ENCODE results near the gene COLEC12.

COLEC12 gene

DNA sequence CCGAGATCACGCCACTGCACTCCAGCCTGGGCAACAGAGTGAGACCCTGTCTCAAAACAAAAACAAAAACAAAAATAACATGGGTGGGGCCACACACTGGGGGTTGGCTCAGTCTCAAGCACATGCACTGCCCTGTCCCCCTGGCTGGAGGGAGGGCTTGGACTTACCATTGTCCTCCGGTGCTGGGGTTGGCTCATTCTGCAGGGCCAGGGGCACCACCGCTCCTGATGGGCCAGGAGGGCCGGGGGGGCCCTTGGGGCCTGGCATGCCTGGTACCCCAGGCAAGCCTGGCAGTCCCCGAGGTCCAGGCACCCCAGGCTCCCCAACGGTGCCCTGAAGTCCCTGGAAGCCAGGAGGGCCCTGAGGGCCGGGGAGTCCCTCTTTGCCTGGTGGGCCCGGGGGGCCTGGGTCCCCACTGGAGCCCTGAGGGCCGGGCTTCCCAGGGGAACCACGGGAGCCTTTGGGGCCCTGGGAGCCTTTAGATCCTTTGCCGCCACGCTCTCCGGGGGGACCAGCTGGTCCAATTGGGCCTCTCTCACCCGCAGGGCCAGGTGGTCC, 165.8 kb downstream of the COLEC12 start:
- no peak for TF ChIP-seq CEBPB (IDR thresholded peaks at IDR 0.05)
- TF ChIP-seq RAD21 (IDR thresholded peaks at IDR 0.05; ENCODE audit: low read depth) = no peak
- TF ChIP-seq NFIC (IDR thresholded peaks at IDR 0.05) = no peak
- no peak for TF ChIP-seq YY1 (IDR thresholded peaks at IDR 0.05; ENCODE audit: low read depth)
- no peak for TF ChIP-seq FOXM1 (IDR thresholded peaks at IDR 0.05; ENCODE audit: borderline replicate concordance, low read depth)

GRCh38 chr18:332721-333510, 167.6 kb downstream of the COLEC12 start:
- TF ChIP-seq TEAD4 (IDR thresholded peaks at IDR 0.05) (no peak), NFIC (IDR thresholded peaks at IDR 0.05) (no peak), YY1 (IDR thresholded peaks at IDR 0.05; ENCODE audit: low read depth) (no peak), REST (IDR thresholded peaks at IDR 0.05; ENCODE audit: low read depth) (no peak), TCF12 (IDR thresholded peaks at IDR 0.05; ENCODE audit: low read depth) (no peak), FOXM1 (IDR thresholded peaks at IDR 0.05; ENCODE audit: borderline replicate concordance, low read depth) (no peak), TAF1 (IDR thresholded peaks at IDR 0.05; ENCODE audit: low read depth) (no peak), EP300 (IDR thresholded peaks at IDR 0.05; ENCODE audit: borderline replicate concordance) (no peak), CEBPB (IDR thresholded peaks at IDR 0.05) (no peak)

DNA sequence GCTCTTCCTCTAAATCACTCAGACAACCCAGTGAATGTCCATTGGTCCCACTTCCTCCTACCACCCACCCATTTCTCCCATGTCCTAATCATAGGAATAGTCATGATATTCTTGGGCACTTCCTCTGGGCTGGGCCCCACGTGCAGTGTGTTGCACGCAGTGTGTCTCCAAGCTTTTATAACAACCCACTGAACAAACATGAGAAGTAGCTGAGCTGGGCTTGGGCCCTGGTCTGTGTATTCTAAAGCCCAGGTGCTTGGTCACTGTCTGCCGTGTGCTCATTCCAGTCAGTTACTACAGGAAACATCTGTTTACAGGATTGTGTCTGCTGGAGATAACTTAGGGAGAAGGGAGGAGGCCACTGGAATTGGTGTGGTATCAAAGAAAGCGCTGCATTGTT, 168.5 kb downstream of the COLEC12 start:
- TF ChIP-seq USF1 (IDR thresholded peaks at IDR 0.05) (no peak), CREB1 (IDR thresholded peaks at IDR 0.05; ENCODE audit: low read depth) (no peak), TEAD4 (IDR thresholded peaks at IDR 0.05) (no peak), TCF12 (IDR thresholded peaks at IDR 0.05; ENCODE audit: low read depth) (no peak), NFIC (IDR thresholded peaks at IDR 0.05) (no peak), EP300 (IDR thresholded peaks at IDR 0.05; ENCODE audit: borderline replicate concordance) (no peak), TAF1 (IDR thresholded peaks at IDR 0.05; ENCODE audit: low read depth) (no peak), CEBPB (IDR thresholded peaks at IDR 0.05) (no peak), EGR1 (IDR thresholded peaks at IDR 0.05) (no peak), ZBTB7A (IDR thresholded peaks at IDR 0.05; ENCODE audit: low read depth) (no peak), FOXM1 (IDR thresholded peaks at IDR 0.05; ENCODE audit: borderline replicate concordance, low read depth) (no peak), RAD21 (IDR thresholded peaks at IDR 0.05; ENCODE audit: low read depth) (no peak), YY1 (IDR thresholded peaks at IDR 0.05; ENCODE audit: low read depth) (no peak), REST (IDR thresholded peaks at IDR 0.05; ENCODE audit: low read depth) (no peak)
- TF ChIP-seq, protein P1, sequence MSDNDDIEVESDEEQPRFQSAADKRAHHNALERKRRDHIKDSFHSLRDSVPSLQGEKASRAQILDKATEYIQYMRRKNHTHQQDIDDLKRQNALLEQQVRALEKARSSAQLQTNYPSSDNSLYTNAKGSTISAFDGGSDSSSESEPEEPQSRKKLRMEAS (IDR thresholded peaks at IDR 0.05) = no peak

GRCh38 chr18:331221-331821, 169.2 kb downstream of the COLEC12 start:
- TF ChIP-seq TEAD4 (IDR thresholded peaks at IDR 0.05) = no peak

DNA sequence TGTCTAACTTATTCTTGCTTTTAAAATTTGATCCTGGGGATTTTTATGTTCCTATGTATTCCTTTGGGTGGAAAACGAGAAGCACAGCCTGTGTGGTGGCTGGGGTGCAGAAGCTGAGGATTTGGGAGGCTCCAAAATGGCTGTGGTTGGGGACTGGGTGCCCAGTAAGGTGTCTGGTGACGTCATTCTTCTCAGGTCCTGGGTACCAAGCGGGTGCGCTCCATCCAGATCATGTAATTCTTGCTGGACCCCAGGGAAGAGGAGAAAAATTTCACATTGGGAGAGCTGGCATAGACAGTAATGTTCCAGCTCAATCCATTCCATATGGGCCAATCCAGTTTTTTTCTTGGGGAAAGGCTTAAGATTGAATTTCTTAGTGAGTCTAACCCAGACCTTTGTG, 171.6 kb downstream of the COLEC12 start:
- TF ChIP-seq FOXM1 (IDR thresholded peaks at IDR 0.05; ENCODE audit: borderline replicate concordance, low read depth) (no peak), YY1 (IDR thresholded peaks at IDR 0.05; ENCODE audit: low read depth) (no peak), ZBTB7A (IDR thresholded peaks at IDR 0.05; ENCODE audit: low read depth) (no peak), EP300 (IDR thresholded peaks at IDR 0.05; ENCODE audit: borderline replicate concordance) (no peak), CEBPB (IDR thresholded peaks at IDR 0.05) (no peak), REST (IDR thresholded peaks at IDR 0.05; ENCODE audit: low read depth) (no peak), CREB1 (IDR thresholded peaks at IDR 0.05; ENCODE audit: low read depth) (no peak), TAF1 (IDR thresholded peaks at IDR 0.05; ENCODE audit: low read depth) (no peak), TCF12 (IDR thresholded peaks at IDR 0.05; ENCODE audit: low read depth) (no peak), TEAD4 (IDR thresholded peaks at IDR 0.05) (no peak), EGR1 (IDR thresholded peaks at IDR 0.05) (no peak)
- TF ChIP-seq, protein P1 (IDR thresholded peaks at IDR 0.05) = no peak
